GM13976 (cell line): ENCODE data around the gene RNF32.

ENCODE experiments used
- DNase-seq: peaks from one replicate; pipeline ENCODE4 v3.0.0; 2012; ENCODE audit warnings: low spot score
- in situ Hi-C: fragments of 300-500 bp; cut with MboI; formaldehyde crosslinking; loops from one replicate; pipeline ENCODE4 v1.12.0; 2022; ENCODE audit warnings: low sequenced_read_pairs, mixed read lengths, inconsistent platforms; ENCODE audit not compliant: unreplicated experiment
- TF ChIP-seq, protein P1 (sequence below): IDR thresholded peaks from 2 replicates; pipeline ENCODE4 v1.5.1; 2012; ENCODE audit warnings: borderline replicate concordance, mild to moderate bottlenecking; ENCODE audit not compliant: insufficient read depth; ENCODE audit errors: extremely low read depth, missing control alignments, control extremely low read depth

The RNF32 gene

DNA sequence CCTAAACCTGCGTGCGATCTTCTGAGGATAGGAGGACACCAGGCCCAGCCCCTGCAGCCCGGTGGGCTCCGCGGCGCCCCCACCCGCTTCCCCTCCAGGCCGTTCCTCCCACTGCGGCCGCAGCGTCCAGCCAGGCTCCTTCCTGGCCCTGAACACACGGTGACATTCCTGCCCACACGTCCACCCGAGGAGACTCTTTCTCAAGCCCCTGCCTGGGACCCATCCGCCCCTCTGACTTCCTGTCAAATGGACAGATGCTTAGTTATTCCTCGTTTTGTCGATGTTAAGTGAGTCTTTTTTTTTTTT is 32.4 kb upstream of the RNF32 start:
- DNase-seq = no peak
- TF ChIP-seq, protein P1, sequence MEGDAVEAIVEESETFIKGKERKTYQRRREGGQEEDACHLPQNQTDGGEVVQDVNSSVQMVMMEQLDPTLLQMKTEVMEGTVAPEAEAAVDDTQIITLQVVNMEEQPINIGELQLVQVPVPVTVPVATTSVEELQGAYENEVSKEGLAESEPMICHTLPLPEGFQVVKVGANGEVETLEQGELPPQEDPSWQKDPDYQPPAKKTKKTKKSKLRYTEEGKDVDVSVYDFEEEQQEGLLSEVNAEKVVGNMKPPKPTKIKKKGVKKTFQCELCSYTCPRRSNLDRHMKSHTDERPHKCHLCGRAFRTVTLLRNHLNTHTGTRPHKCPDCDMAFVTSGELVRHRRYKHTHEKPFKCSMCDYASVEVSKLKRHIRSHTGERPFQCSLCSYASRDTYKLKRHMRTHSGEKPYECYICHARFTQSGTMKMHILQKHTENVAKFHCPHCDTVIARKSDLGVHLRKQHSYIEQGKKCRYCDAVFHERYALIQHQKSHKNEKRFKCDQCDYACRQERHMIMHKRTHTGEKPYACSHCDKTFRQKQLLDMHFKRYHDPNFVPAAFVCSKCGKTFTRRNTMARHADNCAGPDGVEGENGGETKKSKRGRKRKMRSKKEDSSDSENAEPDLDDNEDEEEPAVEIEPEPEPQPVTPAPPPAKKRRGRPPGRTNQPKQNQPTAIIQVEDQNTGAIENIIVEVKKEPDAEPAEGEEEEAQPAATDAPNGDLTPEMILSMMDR = no peak
- in situ Hi-C loops = no loop called here

DNA sequence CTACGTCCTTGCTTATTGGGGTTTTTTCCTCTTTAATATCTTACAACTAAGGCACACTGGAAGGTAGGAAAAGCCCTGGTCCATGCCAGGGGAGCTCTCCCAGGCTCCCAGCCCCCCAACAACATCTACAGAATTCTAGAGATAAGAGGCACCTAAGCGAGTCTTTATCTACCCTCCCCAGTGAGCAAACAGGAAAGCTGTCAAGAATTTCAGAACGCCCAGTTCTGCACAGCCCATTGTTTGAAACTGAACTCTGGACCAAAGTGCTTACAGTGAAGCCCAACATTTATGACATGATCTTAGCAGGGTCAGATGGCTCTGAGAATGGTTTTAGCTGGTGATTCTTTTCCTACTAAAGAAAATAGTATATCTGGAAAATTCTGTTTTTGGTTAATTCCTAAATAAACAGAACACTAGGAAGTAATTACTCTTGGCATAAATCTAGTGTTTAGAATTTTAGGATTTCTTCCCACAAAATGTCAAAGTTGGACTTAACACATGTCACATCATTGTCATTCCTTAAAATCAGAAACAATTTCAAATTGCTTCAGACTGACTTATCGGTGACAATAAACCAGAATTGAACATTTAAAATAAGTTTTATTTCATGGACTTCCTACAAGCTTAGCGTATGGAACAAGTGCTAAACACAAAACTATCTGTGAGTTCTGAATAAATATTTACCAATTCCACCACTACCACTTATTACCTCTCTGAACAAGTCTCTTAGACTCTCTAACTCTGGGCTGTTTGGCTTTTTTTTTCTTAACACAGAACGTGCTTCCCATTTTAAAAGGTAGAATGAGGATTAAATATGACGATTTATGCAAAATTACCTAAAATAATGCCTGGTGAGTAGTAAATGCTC is 31.3 kb upstream of the RNF32 start:
- in situ Hi-C loops = no loop called here
- no peak for DNase-seq
- TF ChIP-seq, protein P1 = no peak

DNA sequence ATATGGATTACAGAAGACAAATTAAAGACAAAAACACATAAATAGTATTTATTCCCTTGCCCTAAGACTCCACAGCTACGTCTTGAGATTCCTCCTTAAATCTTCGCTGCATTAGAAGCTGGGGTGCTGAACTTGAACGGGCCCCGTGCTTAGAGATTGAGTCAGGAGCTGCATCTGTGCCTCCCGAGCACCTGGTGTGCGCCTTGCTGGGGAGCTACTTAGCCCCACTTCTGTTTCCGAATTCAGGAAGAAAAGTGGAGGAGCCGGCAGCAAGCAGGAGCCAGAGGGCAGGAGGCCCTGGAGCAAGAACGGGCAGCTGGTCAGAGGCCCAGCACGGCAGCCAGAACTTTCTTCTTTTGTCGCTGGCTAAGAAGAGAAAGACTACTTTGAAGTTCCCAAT is 30.4 kb upstream of the RNF32 start:
- in situ Hi-C loops = no loop called here
- DNase-seq = no peak
- TF ChIP-seq, protein P1 = no peak

DNA sequence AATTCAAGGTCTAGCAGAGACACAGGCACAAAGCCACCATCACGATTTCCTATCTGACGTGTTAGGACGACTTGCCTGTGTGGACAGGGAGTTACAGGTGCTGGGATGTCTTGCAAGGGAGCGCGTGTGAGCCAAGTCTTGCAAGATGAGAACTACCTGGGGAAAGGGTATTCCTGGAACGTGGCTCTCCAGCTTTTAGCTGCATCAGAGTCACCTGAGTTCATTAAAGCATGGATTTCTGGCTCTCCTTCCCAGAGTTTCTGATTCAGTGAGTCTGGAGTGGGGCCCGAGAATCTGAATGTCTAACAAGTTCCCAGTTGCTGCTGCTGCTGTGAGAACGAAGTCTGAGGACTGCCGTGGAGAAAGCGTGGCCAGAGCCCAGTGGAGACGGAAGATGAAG is 30.0 kb upstream of the RNF32 start:
- no peak for DNase-seq
- in situ Hi-C loops = no loop called here

DNA sequence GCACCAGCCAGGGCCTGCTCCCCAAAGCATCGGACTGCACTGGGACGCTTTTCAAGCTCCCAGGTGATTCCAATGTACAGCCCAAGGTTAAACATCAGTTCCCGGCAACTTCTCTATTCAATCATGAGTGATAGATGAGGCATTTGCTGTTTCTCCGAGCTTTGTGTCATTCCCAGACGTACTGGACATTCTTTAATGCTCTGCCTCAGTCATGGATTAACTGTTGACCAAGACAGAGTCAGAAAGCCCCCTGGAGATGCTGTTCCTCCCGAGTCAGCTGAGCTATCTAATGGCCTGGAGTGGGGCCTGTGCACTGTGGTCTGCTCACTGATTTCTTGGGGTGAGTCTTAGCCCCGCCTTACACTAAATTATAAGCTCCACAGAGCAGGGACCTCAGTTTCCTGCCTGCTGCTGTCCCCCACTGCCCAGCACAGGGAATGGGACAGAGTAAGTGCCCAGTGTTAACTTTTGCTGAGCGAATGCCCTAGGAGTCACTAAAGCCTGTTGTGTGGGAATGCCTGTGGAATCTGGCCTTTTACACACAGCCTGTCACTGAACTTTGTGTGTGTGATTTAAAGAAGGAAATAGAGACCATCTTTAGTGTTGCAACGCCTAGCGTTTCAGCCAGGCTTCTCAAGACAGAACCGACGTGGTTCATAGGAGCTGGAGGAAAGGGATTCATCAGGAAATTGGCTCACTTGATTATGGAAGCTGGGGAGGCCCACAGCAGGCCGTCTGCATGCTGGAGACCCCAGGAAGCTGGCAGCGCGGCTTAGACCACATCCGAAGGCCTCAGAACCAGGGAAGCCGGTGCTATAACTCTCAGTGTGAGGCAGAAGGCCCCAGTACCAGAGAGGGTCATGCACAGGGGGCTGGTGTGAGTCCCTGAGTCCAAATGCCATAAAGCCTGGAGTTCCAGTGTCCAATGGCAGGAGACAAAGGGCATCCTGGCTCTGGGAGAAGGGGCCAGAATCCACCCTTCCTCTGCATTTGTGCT is 29.3 kb upstream of the RNF32 start:
- TF ChIP-seq, protein P1 = no peak
- DNase-seq = no peak
- in situ Hi-C loops = no loop called here

More for the DNA sequence above, 30.0 kb upstream of the RNF32 start:
- TF ChIP-seq, protein P1 = no peak

DNA sequence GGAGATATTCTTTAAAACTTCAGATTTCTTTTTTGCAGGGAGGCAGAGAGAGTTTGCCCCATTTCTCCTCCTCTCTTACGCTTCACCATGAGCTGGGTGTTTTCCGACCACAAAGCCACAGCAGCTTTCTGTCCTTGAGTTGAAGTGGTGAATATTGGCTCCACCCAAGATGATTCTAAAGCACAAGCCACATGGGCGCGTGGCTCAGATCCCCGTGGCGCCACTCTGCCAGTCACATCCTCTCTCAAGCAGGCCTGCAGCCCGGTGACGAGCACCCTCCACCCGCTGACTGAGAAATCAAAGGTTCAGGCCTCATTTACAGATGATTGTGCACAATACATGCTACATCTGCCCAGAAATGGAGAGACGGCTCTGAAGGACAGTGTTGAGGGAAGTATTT is 27.6 kb upstream of the RNF32 start:
- no peak for DNase-seq
- TF ChIP-seq, protein P1 = no peak
- in situ Hi-C loops = no loop called here
